GM18498 (cell line): ENCODE data around the gene ASB10.

Experiments used
- ATAC-seq: cut with Tn5 transposase; IDR thresholded peaks from one replicate; pipeline ENCODE4 v1.9.1; 2021; ENCODE audit warnings: mild to moderate bottlenecking, moderate library complexity; ENCODE audit not compliant: unreplicated experiment

Gene ASB10

DNA sequence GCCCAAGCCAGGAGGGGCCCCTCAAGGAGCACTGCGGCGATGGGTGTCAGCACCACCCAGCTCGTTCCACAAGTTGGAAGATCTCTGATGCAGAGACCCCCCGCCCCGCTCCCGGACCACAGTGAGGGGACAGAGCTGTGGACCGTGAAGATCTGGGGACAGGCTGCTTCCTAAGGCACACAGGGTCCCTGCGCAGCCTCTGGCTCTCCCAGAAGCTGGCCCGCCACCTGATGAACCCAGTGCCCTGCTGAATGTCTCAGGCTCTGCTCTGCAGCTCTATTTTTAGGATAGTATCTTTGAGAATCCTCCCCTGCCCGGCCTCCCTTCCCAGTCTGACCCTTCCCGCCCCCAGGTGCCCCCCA is 49.3 kb downstream of the ASB10 start:
- ATAC-seq: no peak

DNA sequence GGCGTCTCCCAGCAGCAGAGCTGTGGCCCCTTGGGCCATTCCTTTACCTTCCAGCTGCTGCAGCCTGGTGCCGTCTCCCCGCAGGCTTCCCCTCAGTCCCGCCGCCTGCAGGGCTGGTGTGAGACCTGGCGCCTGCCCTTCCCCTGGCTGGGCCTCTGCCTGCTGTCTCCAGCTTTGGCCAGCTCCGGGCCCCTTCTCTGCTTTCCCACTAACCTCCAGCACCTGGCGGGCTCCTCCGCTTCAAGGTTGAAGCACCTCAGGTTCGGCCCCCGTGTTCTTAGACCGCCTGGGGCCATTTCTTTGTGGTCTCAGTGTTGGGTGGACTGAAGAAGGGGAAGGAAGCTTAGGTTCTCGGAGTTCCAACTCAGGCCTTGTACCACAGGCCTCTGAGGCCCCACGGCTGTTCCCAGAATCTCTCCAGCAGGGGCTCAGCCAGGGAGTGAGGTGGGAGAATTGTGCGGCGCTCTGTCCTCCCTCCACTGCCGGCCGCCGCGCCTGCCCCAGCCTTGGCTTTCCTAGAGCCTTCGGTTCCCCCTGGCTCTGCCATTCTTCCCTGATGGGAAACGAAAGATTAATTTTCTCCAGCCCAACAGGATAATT is 49.9 kb downstream of the ASB10 start:
- ATAC-seq: no peak

DNA sequence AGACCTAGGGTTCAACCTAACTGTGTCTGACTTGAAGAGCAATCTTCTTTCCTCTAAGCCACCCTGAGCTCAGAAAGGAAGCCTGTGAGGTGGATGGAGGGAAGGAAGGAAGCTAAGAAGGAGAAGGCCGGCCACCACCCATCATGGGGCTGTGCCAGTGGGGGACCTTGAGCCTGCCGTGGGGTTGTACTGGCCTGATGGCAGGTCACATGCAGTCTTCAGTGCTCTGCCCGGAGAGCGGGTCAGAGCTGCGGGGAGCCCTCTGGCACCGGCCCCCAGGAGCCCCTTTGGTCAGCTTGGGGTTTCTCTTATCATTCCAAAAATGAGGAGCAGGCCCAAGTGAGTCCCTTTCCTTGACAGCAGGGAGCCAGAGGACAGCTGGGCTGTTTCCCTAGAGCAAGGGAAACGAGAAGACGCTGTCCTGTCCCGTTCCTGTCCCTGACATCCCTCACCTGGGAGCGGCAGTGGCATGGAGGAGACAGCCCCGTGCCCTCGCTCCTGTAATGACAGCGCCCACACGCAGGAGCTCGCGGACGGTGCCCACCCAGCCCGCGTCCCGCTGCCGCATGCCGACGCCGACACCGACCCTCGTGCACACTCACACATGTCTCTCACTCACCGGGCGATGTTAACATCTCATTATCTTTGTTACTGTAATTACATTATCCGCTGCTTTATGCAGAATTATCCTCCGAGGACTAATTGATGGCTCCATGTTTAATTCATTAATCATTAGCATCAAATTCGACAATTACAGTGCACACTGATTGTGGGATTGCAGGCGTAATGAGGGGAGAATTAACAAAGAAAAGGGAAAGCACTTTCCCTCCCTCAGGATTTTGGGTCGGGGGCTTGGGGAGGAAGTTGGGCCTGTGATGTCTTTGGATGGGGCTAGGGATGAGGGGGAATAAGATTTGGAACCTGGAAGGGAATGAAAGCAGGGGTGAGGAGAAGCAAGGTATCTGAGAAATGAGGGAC is 50.9 kb downstream of the ASB10 start:
- ATAC-seq: no peak

DNA sequence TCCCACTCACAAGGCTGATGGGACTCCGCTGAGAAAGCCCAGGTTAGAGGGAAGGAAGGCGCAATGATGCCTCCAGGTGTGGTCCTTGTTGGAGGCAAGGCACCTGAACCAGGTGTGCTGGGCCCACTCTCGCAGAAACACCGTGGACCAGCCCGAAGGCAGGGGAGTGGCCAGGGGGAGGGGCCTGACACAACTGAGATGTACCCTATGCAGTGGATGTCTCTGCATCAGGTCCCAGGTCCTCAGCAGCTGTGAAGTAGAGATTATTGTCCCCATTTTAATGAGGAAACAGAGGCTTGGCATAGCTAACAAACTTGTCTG is 51.6 kb downstream of the ASB10 start:
- no peak for ATAC-seq

DNA sequence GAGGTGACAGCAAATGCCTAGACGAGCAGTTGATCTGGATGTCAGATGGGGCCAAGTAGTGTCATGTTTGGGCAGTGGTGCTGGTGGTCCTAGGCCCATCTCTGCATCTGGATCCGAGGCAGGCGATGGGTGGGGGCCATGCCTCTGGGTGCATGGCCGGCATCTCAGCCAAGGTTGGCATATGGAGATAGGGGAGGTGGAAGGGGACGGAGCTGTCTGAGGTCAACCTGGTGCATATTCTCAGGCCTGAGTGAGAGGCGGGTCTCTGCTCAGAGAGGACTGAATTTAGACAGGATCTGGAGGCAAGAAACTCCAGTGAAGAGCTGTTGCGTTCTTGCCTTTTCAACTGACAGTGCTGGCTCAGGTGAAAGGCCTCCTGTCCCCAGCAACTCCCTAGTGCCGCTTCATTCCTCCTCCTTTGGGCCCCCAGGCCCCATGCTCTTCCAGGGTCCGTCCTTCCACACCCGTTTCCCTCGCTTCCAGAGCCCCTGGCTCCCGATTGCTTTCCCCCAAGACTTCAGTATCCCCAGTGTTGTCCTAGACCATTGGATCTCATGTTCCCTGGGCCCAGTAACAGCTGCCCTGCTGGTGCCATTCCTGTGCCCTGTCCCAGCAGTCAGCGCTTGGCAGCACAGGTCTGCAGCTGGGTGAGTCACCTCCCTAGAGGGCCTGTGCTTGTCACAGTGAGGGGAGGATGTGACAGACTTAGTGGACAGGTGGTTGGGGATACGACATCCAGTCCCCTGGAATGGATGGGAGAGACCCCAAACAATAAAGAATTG is 52.1 kb downstream of the ASB10 start:
- ATAC-seq: no peak

DNA sequence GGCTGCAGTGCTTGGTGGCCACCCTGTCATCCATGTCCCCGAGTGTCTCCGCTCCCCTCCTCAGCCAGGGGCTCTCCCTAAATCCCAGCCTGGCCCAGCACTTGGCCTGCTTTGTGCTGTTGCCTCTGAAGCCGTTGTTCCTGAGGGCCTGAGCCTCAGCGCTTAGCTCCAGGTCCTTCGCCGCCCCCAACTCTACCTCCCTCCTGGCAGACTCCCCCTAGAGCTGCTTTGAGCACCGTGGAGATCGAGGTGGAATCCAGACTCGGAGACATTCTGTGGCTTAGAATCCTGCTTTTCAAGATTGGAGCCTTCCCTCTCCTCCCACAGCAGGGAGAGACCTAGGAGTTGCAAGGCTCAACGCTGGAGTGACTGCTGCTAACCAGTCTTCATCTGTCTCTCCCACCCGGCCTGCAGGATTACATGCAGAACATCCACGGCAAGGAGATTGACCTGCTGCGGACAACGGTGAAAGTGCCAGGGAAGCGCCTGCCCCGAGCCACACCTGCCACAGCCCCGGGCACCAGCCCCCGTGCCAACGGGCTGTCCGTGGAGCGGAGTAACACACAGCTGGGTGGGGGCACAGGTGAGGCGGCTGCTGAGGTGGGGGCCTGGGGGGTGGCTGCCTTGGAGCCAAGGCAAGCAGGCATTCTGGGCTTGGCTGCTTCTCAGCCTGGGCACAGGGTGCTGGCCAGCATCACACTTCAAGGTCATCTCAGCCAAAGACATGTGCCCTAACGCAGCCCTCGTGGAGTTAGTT is 52.9 kb downstream of the ASB10 start:
- ATAC-seq: no peak

DNA sequence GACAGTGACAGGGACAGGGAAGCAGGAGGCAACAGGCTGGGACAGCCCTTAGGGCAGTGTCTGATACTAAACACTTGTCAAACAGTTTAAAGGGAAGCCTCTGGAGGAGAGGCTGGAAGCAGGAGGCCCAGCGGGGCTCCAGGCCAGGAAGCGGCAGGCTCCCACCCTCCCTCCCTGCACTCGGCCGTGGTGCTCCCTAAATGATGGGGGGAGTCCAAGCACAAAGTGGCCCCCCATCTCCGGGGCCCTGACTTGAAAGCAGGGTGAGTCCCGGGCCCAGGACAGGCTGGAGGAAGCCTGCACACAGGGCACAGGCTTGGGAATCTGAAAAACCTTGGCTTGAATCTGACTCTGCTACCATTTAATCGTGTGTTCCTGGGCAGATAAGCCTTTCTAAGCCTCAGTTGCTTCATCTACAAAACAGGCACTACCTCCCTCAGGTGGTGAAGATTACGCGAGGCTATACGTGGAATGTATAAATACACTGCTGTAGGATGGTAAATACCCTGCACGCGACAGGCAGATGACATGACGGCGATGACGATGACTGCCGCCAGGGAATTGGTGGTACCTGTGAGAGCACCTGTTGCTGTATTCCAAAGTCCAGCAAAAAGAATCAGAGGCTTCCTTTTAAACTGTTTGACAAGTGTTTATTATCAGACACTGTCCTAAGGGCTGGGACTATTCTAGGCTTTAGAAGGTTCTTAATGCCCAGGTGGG is 53.6 kb downstream of the ASB10 start:
- ATAC-seq: no peak

DNA sequence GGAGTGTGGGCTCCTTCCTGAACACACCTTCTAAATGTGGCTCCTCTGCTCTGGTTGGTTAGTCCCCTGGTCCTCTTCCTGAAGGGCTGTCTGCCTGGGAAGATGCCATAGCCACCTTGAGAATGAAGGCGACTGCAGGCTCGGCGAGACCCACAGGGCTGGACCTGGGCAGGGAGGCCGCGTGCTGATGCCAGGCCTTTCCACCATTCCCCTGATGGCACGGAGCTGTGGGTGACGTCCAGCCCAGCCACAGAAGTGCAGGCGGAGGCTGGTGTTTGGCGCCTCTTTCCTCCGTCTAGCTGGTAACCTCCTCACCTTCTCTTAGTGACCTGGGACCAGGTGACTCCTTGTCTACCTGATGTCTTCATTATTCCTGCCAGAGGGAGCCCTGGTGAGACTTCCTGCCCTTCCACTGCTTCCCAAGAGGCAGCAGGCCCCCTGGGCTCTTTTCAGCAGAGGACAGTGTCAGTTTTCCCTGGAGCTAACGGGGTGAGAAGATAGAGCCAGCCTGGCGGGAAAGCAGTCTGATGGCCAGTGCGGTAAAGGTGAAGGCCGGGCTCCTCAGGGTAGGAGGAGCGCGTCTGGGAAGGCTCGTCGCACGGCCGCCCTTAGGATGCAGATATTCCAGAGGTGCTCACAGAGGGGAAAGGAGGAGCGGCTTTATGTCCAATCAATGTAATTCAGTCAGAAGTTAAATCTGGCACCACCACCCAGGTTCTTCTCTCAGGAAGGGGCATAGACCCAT is 54.4 kb downstream of the ASB10 start:
- ATAC-seq: no peak

DNA sequence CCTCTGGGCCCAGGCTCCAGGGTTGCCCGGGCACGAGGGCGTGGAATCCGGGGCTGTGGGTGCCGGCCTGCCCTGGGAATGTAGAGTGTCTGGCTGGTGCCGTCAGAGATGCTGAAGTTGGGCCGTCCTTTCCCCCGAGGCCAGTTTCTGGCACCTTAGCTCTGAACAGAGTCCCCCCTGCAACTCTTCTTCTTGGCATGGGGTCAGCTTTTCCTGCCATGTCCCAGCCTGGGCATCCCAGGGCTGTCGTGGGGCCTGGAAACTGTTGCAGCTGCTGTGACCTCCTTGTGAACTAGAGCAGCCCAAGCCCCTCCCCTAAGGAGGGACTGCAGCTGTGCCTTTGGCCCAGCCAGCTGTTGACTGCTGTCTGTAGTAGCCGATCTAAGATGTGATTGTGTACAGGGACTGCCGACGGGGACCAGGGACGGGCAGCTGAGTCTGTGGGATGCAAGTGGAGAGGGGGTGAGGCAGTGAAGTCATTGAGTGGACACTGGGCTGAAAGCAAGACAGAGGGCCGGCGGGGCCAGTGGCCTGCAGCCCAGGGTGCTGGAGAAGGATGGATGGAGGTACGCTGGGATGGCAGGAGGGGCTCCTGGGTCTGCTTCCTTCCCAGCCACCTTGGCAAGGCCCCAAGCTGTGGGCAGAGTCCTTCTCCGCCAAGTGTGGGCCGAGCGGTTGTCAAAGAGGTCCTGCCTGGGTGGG is 55.3 kb downstream of the ASB10 start:
- no peak for ATAC-seq

DNA sequence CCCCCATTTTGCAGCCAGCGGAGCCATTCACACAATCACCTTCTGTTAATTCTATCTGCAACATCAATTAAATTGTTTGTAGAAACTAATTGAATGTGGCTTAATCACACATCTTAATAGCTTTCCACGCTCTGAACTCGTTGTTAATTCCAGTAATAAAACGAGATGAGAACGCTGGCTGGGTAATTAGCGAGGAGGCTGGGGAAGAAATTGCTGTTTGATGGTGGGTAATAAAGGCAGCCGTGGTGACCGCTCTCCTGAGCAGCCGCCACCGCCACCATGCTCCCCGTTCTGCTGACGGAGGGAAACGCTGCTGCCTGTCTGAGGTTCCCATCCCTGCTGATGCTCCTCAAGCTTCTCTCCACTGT is 55.8 kb downstream of the ASB10 start:
- ATAC-seq: no peak

DNA sequence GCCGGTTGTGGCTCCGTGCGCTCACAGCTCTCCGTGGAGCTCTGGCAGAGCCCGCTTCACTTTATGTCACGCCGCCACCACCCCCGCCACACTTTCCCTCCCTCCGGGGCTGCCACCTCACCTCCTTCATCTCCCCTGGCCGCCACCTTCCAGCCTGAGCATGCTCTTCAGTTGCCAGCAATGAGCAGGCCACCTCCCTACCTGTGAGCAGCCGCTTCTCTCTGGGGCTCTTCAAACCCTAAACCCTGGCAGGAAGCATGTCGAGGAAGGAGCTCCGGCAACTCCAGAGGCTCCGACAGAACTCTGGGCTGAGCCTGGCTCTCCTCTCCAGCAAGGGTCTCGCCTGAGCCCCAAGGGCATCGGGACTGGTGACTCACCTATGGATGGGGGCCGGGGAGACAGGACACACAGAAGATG is 56.3 kb downstream of the ASB10 start:
- no peak for ATAC-seq

DNA sequence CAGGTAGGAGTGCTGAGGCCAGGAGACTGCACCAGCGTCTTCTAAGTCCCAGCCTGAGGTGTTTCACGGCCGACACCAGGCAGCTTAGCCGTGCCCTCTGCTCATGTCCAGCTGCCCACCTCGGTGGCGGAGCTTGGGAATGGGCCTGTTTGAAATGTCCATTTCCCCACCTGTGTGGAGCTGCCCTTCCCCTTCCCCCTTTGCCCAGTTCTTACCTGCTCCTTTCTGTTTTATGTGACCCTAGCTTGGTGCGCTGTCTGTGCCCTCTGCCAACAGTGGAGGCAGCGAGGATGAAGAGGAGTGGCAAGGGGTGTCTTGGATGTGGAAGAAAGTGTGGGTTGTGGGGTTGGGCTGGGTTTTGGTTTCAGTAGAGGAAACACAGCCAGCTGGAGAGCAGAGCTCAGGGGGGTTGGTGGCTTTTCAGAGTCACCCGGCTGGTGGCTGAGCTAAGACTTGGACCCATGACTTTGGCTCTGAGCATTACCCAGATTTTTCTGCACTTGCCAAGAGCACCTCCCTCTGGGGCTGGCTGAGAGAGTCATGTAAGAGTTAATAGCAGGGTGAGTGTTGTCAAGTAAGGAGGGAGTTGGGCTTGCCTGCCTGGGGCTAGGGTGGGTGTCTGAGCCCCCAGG is 57.0 kb downstream of the ASB10 start:
- no peak for ATAC-seq

DNA sequence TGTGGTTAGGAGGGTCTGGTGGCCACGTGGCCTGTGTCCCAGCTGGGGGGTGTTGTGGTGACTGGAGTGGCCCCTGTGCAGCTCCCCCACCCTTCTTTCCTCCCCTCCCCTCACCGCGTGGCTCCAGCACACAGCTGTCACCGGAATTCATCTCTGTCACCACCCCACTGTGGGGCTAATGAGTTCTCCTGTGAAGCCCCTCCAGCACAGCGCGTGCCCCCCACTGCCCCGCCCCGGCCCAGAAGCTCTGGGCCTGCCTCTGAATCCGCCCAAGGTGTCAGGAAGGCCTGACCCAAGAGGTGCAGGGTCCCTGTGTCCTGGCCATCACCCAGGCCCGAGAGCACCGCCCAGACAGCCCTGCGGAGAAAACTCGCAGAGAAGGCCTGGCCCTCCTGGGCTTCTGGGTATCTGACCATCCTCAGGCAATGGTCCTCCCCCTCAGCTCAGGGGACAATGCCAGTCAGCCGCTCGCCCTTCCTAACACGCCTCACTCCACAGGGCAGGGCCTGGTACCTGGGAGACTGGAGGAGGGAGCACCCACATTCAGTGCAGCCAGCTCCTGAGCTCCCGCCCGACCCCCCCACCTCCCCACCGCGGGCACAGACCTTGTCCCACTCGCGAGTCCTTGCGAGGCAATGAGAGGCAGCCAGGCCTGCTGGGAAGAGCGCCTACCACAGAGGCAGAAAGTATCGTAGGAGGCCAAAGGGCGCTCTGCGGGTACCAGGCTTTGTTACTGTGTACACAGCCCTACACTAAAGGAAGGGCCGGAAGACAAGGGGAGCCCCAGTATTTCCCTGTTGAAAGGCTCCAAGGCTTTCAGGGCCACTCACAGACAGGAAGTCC is 57.7 kb downstream of the ASB10 start:
- ATAC-seq: no peak

DNA sequence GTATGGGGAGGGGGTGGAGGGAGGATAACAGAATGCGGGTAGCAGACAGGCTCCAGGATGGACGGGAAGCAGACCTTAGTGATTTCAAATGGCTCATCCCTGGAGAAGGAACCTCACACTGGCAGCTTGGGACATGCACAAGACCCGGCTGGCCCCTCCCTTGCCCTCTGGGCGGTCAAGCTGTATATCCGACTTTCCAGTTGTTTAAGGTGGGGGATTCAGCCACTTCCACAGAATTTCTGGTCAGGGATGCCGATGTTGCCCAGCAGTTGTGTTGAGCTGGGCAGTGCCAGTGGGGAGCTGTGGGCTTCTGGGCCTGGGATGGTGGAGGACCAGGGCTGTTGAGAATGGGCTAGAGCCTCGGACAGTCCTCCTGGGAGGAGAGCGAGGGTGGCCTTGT is 58.3 kb downstream of the ASB10 start:
- no peak for ATAC-seq

DNA sequence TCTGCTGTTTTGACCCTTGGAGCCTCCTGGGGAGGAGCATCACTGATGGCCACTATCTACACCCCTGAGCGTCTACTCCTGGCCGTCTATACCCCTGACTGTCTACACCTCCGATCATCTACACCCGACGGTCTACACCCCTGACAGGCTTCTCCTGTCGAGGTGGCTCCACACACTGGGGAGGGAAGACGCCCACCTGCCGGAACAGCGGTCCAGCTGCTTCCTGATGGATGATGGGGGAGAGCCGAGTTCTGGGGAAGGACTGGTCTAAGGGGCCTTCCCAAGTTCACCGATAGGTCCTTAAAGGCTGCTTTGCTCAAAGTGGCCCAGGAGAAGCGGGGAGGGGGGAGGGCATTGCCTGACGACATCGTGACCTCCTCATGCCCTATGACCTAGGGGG is 58.9 kb downstream of the ASB10 start:
- ATAC-seq: no peak

DNA sequence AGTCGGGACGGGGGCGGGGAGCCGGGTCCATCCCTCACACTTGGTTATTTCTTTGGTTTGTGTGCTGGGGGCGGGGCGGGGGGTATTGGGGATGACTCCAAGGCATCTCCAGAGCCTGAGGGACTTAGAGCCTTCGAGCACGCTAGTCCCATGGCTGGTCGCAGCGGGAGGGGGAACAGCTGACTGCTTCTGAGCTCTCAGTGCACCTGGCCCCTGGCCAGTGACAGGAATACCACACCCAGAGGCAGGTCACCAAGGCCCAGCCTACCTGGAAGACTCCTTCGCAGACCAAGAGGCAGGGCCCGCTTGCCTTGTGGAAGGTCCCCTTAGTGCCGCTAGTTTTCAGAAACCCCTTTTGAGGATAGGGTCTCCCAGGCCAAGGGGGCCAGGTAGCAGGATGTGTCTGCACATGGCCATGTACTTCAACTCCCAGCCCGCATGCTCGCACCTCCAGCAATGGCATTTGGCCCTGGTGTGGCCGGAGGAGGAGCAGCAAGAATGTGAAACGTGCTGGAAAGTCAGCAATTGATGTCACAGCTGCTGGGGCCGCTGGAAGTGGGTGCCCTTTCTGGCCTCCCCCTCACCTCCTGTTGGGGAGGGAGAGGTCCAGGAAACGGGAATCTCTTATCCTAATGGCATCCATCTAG is 60.4 kb downstream of the ASB10 start:
- no peak for ATAC-seq

DNA sequence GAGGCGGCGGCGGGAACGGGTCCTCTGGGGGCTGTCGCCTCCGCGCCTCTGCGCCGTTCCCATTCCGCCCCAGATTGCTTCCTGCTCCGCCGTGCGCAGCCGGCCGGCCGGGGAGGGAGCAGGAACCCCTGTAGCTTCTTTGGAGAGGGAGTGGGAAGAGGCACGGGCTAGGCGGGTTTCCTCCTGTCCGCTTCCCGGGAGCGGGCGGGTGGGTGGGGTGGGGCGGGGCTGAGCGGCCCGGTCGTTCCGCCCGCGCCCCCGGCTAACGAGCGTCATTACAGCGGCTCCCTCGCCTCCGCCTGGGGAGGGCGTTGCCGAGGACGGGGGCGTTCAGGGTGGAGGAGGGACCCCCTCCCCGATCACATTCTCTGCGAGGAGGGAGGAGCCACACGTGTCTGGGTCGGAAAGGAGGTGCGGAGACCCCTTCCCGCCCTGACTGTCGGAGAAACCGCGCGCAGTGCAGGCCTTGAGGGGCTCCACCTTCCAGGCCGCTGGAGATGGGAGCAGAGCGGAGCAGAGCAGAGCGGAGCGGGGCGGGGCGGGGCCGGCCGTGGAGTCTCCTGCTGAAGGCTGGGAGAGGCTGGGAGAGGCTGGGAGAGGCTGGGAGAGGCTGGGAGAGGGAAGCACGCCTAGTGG is 61.1 kb downstream of the ASB10 start:
- ATAC-seq: no peak
